HG03520 (cell line): ENCODE measurements around the gene PPFIBP2.

Source experiments
- ATAC-seq: cut with Tn5 transposase; IDR thresholded peaks from one replicate; pipeline ENCODE4 v1.9.1; 2021; ENCODE audit warnings: mild to moderate bottlenecking, moderate library complexity; ENCODE audit not compliant: unreplicated experiment

PPFIBP2 gene

GRCh38 chr11:7524462-7525235, 10.8 kb downstream of the PPFIBP2 start:
- ATAC-seq, result no peak

DNA sequence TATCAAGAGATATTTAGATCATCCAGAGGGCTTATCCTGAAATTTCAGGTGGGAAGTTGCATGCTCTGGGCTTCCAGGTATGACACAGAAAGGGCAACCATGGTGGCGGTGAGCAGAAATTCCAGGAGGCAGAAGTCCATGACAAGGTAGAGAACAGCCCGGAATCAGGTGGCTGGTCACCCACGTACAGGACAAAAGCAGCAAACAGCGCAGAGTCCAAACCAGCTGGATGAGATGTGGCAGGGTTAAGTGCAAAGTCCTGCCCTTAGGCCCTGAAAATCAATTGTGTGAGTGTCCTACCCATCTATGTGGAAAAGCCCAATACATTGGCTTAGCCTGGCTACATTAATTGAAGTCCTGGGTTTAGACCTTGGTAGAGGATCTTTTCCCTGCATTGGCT, 11.6 kb downstream of the PPFIBP2 start:
- no peak for ATAC-seq

GRCh38 chr11:7527029-7527428, 13.2 kb downstream of the PPFIBP2 start:
- ATAC-seq, result no peak

DNA sequence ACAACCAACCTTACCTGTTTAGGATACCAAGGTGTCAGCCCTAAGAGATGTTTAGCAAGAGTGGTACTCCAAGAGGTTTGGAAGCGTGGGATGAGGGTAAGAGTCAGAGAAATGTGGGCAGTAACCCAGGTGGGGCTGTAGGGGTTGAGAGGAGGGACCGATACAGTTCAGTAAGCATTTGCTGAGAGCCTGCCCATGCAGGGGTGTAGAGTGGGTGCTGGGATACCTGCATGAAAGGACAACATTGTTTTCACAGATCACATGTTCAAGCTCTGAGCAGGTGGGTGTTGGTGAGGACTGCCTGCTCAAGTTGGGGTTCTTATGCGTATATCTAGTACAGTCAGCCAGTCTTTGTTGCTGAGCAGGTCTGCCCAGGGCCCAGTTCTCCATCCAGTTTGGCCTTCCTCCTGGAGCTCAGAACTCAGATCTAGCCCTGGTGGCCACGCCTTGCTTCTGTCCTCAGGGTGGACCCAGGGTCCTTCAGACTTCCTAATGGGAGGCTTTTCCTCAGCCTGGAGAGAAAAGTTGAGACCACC, 14.8 kb downstream of the PPFIBP2 start:
- ATAC-seq, result no peak

DNA sequence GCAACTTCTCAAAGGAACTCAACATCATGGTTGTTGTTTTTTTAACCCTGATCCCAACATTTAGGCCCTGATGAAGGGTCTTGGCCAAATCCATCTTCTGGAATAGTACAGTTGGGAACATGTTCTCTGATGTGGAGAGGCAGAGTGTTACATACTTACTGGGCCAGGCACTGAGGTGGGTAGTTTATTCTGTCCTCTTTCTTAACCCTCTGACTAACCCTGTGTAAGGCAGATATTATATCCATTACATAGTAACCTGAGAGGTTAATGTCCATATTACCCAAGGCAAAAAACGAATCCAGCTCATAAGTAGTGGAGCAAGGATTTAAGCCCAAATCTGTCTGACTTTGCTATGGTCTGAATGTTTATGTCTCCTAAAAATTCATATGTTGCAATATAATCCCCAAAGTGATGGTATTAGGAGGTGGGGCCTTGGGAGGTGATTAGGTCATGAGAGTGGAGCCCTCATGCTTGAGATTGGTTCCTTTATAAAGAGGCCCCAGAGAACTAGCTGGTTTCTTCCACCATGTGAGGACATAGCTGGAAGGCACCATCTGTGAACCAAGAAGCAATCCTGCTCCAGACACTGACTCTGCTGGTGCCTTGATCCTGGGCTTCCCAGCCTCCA, 16.3 kb downstream of the PPFIBP2 start:
- ATAC-seq, result no peak

DNA sequence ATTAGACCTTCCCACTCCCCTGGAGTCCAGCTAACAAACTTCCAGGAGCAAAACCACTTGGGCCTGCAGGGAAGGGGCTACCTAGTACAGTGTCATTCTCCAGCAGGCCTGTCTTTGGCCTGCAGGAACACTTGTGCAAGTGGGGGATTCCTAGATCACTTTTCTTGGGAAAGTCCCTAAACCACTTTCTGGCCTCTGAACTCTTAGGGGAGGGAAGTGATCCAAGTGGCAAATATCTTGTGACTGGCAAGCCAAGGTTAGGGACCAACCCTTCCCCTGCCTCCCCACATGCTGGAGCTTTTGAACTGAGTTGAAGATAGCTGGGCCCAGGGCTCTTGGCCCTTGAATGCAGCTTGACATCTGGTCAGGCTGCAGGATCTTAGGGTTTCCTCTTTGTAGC, 17.2 kb downstream of the PPFIBP2 start:
- peak; percentile 28 for ATAC-seq

- no peak for ATAC-seq
Observed at GRCh38 chr11:7532405-7533145, 18.8 kb downstream of the PPFIBP2 start.

- ATAC-seq, result peak; percentile 25
Observed at GRCh38 chr11:7533199-7534041, 19.6 kb downstream of the PPFIBP2 start.

DNA sequence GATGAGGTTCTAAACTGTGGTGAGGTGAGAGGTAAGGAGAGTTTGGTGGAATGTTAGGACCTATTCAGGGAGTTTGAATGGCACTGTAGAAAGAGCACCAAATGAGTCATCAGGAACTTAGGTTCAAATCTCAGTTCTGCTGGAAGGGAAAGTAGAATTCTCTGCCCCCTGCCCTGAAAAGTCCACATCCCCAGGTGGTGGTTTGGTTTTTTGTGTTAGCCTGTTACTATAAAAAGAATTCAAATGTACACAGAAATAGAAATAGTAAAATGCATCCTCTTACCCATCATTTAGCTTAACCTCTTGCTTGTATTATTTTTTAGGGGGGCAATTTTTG, 20.2 kb downstream of the PPFIBP2 start:
- ATAC-seq, result peak; percentile 37

DNA sequence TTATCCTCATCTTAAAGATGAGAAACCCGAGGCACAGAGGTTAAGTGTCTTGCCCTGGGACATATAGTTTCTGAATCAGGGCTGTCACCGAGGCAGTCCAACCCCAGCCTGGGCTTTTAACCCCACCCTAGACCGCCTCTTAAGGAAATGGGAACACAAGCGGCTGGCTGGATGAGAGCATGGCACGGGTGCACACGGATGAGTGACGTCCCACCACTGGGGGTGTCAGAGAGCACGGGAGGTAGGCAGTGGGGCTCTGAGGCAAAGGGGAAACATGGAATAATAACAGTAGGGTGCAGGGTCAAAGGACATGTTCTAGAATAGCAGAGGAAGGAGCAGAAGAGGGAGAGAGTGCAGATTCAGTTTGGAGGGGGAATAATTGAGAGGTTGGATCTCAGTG, 22.3 kb downstream of the PPFIBP2 start:
- ATAC-seq, result no peak

- ATAC-seq, result no peak
Observed at GRCh38 chr11:7537265-7537664, 23.5 kb downstream of the PPFIBP2 start.

- no peak for ATAC-seq
Observed at GRCh38 chr11:7538031-7538430, 24.2 kb downstream of the PPFIBP2 start.

- ATAC-seq, result no peak
Observed at GRCh38 chr11:7538466-7539454, 25.0 kb downstream of the PPFIBP2 start.

GRCh38 chr11:7540830-7541555, 27.2 kb downstream of the PPFIBP2 start:
- ATAC-seq, result no peak

GRCh38 chr11:7543302-7543701, 29.5 kb downstream of the PPFIBP2 start:
- ATAC-seq, result no peak

DNA sequence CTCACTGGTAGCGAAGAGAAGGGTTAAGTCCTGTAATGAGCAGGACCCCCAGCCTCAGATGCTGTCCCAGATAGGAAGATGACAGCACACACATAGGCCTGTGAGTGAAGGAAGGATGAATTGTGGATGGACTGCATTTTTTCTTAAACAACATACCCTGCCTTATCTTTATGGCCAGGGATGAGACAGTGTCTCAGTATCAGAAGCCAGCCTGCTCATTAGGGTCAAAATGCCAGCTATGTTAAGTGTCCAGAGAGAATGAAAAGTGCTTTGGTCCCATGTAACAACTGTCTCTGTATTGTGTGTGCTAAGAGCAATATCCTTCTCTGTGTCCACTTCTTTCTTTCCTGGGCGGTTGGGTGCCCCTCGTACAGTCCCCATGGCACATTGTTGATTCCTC, 30.2 kb downstream of the PPFIBP2 start:
- no peak for ATAC-seq

DNA sequence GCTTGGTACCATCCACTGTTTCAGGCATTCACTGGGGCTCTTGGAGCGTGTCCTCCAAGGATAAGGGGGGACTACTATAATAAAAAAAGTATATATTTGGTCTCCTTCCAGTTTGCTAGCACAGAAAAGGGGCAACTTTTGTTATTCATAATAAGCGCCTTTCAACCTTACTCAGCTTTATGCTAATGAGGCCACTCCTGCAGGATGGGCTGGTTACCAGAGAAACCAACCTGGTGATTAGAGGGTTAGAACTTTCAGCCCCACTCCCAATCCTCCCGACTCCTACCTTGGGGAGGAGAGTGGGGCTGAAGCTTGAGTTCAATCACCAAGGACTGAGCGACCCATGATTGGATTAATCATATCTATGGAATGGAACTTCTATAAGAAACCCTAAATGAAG, 31.8 kb downstream of the PPFIBP2 start:
- ATAC-seq, result no peak

GRCh38 chr11:7546324-7546791, 32.6 kb downstream of the PPFIBP2 start:
- no peak for ATAC-seq

DNA sequence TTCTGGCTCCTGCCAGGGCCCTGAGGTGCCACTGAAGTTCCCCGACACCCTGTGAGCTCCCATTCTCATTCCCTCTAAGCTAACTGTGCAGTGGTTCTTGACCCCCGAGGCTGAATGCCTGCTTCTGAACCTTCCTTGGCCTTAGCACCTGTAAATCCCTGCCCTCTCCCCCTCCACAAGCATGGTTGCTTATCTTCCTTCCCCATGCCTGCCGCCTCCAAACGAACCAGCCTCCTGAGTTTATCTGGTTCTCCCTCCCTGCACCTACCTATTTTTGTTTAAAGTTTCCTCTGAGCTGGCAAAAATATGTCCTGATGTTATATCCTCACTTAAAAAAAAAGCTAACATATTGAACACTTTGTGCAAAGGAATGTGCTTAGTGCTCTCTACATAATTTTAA, 33.9 kb downstream of the PPFIBP2 start:
- no peak for ATAC-seq
